GDM1 (cell line): Measurements from ENCODE around the gene PDZD11.
"Not testable (repeated sequence)": the region's sequence is repeated elsewhere in the genome, so short reads cannot be mapped to it uniquely, and the experiment has no call there.

Experiments
- DNase-seq: peaks from one replicate; lab custom pipeline; 2025; lab: John Stamatoyannopoulos, UW

PDZD11 gene, protein sequence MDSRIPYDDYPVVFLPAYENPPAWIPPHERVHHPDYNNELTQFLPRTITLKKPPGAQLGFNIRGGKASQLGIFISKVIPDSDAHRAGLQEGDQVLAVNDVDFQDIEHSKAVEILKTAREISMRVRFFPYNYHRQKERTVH

DNA sequence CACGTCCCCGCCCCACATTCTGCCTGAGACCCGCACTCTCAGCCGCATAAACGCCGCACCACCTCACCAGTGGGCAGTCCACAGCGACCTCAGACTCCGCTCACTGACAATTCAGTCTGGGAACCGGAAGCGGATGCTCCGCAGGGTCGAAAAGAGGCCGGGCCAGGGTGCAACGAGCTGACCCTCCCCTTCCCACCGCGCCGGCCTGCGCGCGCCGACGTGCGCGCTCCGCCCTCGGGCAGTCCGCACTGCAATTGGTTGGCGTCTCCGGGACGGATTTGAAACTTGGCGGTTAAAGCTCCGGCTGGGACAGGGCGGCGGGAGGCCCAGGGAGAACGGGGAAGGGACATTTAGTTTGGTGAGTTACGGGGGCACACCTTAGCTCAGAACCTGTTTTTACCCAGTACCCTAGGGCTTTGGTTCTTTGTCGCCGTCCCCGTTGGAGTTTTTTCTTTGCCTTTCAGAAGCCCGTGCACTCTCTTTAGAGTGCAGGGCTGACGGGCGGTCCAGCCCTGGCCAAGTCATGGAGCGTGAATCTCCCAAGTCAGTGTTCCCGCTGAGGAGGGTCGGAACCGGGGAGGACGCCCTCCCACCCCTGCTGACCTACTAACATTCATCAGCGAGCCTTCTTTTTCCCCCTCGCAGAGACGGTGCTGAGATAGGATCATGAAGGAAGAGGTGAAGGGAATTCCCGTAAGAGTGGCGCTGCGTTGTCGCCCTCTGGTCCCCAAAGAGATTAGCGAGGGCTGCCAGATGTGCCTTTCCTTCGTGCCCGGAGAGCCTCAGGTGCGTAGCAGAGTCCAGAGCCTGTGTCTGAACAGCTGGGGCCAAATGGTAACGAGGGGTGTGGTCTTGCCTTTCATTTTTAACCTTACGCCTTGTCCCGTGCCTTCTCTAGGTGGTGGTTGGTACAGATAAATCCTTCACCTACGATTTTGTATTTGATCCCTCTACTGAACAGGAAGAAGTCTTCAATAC lies at the start of gene PDZD11, which contains the start of gene KIF4A:
PDZD11 (minus strand) TSS at position 135 of the 978 bp plus-strand sequence. CDS start 586 bp downstream, outside the sequence.
KIF4A (plus strand) TSS at position 312 of the 978 bp plus-strand sequence; CDS start at position 667, 355 bp downstream.
- DNase-seq = peak; percentile 66

DNA sequence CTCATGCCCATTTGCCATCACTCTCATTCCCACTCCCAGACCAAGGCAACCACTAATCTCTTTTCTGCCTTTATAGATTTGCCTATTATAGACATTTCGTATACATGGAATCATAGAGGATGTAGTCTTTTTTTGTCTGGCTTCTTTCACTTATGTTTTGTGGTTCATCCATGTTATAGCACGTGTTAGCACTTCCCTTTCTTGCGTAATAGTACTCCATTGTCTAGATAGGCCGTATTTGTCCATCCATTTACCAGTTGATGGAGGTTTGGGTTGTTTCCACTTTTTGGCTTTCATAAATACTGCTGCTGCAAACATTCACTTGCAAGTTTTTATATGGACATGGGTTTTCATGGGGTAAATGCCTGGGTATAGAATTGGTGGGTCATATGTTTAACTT lies 48.6 kb upstream of the PDZD11 start:
- no peak for DNase-seq

DNA sequence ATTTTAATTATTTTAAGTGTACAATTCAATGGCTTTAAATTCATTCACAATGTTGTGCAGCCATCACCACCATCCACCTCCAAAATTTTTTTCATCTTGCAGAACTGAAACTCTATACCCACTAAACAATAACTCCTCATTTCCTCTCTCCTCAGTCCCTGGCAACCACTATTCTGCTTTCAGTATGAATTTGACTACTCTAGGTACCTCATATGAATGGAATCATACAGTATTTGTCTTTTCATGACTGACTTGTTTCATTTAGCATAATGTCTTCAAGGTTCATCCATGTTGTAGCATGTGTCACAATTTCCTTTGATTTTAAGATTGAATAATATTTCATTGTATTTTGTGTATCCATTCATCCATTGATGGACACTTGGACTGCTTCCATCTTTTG lies 47.0 kb upstream of the PDZD11 start:
- no peak for DNase-seq

DNA sequence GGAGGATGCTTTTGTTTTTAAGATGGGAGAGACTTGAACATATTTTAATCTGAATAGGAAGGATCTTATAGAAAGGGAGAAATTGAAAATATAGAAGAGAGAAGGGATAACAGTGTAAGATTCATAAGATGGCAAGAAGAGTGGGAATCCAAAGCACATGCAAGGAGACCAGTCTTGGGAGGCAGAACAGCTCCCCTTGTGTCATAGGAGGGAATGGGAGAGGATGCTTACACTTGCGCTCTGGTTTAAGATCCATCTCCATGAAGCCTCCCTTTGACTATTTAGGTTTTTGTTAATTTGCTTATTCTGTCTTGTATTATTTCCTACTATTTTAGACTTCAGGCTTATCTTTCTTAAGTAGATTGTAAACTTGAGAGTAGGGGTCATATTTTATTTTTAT lies 42.9 kb upstream of the PDZD11 start:
- DNase-seq = no peak

DNA sequence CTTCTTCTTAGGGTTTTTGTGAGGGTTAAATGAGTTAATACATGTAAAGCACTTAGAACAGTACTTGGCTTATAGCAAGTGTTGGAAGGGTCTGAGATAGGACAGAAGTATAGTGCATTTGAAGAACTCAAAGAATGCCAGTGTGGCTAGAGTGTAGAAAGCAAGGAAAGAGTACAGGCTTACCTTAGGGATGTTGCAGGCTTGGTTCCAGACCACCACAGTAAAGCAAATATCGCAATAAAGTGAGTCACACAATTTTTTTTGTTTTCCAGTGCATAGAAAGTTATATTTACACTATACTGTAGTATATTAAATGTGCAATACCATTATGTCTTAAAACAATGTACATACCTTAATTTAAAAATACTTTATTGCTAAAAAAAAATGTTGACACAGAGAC lies 41.4 kb upstream of the PDZD11 start:
- no peak for DNase-seq

DNA sequence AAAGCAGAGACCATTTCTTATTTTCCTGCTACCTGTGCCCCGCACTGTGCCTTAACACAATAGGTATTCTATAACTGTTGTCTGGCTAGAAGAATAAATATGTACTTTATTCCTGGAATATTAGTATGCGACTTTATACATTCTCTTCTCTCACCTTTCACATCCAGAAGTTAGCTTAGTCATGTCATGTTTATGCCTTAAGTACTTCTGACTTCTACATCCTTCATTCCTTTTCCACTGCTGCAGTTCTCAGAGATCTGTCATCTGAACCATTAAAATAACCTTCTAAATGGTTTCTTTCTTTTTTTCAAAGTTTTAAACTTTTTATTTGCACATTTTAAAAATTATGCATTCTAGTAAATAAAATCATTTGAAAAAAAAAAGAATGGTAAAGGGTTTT lies 34.6 kb upstream of the PDZD11 start:
- DNase-seq = no peak

DNA sequence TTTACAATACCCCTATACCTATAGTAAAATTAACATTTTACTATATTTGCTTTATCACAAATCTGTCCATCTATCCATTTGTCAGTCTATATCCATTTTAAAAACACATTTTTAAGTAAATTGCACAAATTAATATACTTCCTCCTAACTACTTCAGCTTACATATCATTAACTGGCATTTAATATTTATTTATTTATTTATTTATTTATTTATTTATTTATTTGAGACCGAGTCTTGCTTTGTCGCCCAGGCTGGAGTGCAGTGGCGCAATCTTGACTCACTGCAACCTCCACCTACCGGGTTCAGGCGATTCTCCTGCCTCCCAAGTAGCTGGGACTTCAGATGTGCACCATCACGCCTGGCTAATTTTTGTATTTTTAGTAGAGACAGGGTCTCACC lies 33.9 kb upstream of the PDZD11 start:
- not testable (repeated sequence) for DNase-seq

DNA sequence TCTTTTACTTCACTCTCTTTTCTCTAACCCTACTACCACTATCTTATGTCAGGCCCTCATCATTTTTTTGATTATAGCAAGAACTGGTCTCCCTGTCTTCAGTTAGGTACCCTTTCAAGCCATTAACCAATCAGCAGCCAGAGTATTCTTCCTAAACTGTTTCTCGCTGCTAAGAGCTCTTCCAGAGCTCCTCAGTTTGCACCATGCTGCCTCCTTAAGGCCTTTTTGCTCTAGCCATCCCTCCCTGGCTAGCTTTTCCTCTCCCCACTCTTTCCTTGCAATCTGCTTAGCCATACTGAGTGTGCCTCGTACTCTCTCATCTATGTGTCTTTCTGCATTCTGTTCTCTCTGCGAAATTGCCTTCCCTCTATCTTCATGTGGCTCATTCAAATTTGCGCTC lies 33.1 kb upstream of the PDZD11 start:
- no peak for DNase-seq

DNA sequence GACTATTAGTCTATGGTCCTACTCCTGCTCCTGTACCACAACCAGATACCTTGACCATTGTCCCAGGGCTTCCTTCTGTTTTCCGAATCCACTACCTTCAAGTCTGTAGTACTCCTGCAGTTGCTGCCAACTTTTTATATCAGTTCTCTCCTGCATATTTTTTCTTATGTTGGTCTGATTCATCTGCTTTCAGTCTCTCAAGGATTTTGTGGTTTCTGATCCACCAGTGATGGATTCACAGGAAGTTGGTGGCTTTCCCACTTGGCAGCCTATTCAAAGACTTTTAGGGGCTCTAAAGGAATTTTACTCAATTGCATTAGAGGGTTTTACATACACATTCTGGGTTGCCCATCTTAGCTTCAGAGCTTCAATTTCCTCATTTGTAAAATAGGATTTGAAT lies 23.8 kb upstream of the PDZD11 start:
- no peak for DNase-seq

DNA sequence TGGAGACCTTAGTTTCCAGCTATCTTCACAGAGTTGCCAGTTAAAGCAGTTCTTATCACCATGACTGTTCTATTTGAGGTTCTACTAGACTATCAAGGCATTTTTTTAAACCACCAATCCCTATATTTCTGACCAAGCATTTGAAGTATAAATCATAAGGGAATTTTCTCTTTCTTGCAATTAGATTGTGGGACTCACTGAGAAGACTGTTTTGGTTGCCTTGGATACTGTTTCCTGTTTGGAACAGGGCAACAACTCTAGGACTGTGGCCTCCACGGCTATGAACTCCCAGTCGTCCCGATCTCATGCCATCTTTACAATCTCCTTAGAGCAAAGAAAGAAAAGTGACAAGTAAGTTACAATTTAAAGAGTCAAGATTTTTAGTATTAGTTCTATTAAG lies 12.0 kb upstream of the PDZD11 start:
- DNase-seq = no peak

DNA sequence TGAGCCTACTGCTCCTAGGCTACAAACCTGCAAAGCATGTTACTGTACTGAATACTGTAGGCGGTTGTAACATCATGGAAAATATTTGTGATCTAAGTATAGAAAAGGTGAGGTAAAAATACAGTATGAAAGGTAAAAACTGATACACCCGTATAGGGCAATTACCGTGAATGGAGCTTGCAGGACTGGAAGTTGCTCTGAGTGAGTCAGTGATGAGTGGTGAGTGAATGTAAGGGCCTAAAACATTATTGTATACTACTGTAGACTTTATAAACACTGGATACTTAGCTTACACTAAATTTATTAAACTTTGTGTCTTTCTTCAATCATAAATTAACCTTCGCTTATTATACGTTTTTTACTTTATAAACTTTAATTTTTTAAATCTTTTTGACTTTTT lies 3.9 kb upstream of the PDZD11 start:
- DNase-seq = no peak

DNA sequence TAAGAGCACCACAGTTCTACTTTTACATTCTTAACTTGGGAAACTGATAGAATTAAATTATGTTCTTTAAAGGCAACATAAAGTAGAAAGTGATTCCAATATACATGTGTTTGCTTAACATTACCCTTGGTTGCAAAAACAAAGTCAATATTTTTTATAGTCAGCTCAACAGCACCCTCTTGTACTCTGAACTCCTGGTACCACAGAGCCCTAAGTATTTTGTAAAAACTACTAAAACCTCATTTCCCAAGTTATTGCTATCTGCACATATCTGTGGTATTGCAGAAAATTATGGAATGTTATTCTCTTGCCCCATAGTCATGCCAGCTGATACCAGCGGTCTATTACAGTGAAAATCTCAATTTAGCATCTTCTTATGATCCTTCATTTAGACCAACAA lies 3.1 kb upstream of the PDZD11 start:
- DNase-seq = no peak

DNA sequence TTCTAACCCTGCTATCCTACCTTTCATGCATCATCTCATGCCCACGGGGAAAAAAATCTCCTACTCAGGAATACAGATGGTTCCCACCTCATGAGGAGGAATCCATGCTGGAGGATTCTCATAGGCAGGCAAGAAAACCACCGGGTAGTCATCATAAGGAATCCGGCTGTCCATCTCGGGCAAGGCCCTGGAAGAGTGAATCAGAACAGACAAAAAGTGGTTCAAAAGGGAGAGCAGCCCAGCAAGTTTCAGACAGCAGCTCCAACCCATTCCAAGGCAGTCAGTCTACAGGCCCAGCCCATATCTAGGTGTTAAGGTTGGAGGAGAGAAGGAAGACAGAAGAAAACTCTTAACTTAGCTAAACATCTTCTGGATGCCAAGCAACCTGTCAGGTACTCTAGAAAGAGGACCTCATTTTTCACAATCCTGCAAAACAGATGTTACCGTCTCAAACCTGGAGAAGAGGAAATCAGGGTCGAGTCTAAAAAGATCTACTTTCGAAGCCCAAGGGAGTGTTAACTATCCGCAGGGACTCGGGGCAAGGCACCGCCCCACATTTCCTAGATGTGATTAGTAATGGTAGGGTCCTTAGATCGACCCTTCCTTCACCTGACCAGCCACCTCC lies 447 bp downstream of the PDZD11 start:
- no peak for DNase-seq

DNA sequence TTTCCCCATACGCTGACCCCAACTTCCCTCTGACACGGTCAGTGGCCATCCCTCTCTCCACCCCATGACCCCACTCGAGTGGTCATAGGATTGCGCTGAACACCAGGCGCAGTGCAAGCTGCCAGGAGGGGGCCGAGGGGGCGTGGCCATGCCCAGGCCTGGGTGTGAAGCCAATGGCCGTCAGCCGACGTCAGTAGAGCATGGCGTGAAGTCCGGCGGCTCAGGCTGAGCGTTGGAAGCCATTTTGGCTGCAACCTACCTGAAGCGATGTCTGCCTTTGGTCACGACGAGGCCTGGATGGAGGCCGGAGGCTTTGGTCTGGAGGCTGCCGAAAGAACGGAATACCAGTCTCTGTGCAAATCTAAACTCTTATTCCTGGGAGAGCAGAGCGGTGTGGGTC lies 7.8 kb downstream of the PDZD11 start, which contains the start of gene RAB41:
RAB41 (plus strand) TSS at position 222 of the 400 bp plus-strand sequence; CDS start at position 268, 46 bp downstream.
- DNase-seq = no peak

DNA sequence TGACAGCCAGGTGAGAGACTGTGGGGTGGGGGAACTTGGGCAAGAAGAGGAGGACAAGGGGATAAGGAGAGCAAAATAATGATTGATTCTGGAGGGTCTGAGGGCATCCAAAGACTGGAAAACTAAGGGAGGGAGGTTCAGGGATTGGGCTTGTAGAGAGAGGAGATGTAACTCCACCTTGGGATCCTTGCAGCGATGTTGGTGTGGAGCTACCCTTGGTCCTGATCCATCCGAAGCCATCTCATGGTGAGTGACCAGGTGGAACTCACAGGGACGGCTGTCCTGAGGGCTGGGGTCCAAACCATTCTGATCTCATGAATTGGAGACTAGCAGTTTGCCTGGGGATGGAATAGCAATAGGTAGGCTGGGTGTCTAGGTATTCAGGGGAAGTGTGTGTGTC lies 9.2 kb downstream of the PDZD11 start:
- DNase-seq = no peak

DNA sequence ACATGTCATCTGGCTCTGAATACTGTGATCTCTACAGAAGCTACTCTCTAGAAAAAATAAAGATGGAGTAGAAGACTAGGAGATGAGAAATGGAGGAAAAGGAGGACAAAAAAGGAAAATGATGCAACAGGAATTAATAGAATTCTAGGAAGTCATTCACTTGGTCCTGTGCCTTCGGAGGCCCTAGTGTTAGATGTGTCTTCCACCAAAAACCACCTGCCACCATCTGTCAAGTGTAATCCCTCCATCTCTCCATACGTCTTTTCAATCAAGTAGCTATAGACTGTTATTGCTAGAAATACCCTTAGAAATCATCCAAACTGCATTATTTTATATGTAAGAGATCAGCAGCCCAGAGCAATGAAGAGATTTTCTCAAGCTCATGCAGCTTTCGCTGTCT lies 10.6 kb downstream of the PDZD11 start:
- DNase-seq = no peak

DNA sequence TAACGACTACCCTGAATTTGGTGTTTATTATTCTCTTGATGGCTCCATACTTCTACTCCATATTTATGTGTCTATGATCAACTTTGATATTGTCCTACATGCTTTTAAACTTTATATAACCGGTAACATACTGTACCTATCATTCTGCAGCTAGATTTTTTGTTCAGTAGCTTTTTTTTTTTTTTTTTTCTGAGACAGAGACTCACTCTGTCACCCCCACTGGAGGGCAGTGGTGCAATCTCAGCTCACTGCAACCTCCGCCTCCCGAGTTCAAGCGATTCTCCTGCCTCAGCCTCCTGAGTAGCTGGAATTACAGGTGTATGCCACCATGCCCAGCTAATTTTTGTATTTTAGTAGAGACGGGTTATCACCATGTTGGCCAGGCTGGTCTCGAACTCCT lies 15.7 kb downstream of the PDZD11 start:
- not testable (repeated sequence) for DNase-seq

DNA sequence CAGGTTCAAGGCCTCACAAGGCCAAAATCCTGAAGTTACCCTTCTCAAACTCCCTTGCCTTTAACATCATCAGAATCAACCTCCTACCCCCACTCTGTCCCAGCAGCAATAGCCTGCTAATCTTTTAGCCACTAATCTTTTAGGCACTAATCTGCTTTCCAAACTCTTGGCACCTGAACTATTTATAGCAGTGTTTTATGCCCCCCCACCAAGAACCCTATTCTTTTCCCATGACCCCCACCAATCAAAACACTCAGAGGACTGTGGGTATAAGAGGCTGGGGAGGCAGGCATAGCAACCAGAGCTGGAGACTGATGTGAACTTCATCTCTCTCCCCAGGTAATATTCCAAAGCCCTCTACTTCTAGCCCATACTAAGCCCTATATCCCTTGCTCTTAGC lies 21.7 kb downstream of the PDZD11 start, which contains the start of gene ARR3:
ARR3 (plus strand) TSS at position 301 of the 400 bp plus-strand sequence. CDS start 1,052 bp downstream, outside the sequence.
- no peak for DNase-seq

DNA sequence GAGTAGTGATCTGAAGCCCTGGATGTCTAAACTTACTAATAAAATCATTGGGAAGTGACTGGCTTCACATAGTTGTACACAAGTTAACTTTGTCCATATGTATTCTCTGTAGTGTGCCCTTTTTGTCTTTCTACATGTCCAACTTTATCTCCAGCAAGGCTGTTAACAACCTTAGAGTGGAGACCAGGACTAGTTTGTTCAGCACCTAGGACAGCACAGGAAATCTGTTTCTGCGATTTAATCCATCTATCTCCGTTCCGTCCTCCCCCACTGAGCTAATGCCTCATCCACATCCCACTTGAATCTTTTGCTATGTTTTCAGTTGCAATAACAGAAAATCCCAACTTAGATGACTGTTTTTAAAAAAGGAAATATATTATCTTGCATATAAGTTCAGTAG lies 24.9 kb downstream of the PDZD11 start:
- no peak for DNase-seq

DNA sequence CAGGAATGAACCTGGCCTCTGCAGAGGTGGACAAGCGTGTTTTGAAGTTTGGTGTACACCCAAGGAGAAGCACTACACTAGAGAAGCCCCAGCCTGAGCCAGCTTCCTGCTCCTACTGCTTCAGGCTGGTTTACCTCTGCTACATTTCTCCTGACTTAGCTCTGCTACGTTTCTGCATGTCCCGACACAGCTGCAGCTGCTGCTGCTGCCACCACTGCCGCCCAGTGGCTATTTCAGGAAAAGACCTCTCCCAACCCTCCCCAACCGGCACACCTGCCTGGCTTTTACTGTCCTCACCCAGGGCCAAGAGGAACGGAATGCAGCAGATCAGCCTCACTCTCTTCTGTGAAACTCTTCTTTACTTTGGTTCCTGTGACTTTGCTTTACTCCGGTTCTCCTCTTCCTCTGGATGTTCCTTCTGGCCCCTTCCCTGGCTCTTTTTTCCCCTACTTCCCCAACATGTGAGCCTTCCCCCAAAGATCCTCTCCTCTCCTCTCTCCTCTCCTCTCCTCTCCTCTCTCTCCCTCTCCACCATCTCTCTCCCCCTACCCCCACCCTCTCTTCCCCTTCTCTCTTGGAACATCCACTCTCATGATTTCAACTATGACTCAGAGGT lies 26.7 kb downstream of the PDZD11 start:
- peak; percentile 10 for DNase-seq

DNA sequence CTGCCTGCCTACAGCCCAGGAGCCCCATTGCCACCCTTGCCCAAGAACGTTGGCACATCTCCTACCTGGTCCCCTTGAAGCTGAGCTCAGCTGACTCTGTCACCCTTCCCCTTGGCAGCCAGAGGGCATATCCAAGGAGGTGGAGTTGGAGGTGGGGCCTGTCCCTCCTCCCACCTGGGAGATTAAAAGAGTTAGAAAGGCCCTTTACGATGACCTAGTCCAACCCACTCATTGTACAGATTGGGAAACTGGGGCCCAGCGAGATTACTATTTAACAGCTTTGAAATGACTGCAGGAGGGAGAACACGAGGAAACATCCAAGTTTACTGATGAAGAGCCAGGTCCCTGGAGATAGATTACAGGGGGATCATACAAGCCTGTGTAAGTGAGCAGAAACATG lies 29.6 kb downstream of the PDZD11 start, which contains the start of gene P2RY4:
P2RY4 (minus strand) TSS at position 101 of the 400 bp plus-strand sequence. CDS start 580 bp downstream, outside the sequence.
- no peak for DNase-seq
